Prostate gland (tissue), 2 donors: Measurements from ENCODE around the gene GINS2.

Source experiments
- CTCF ChIP-seq, 4 experiments: fragments of 200-600 bp in 2 of 4; fragments of 450-650 bp in 2 of 4; sonication (generic) in 2 of 4; IDR thresholded peaks; 1 replicate in 3 of 4; 2 replicates in 1 of 4; pipeline ENCODE4 v1.5.1; 2016 to 2019; ENCODE audit warnings: antibody characterized with exemption in 4 of 4, mild to moderate bottlenecking in 2 of 4, moderate library complexity in 2 of 4
- POLR2A ChIP-seq: fragments of 450-650 bp; IDR thresholded peaks from one replicate; pipeline ENCODE4 v1.6.1; 2016; ENCODE audit warnings: antibody characterized with exemption, mild to moderate bottlenecking

- no peak for TF ChIP-seq CTCF (IDR thresholded peaks at IDR 0.05)
- no peak for TF ChIP-seq POLR2A
Measured at GRCh38 chr16:85690469-85691064, 1.8 kb upstream of the GINS2 start.
